Ectodermal cell (in vitro differentiated cells): ENCODE results near the gene PTK7.

ENCODE experiments used
- H3K27ac ChIP-seq: 2 replicates; pipeline ENCODE4 v1.7.0; 2013; ENCODE audit warnings: mild to moderate bottlenecking, low read depth, low read length; ENCODE audit not compliant: insufficient read depth, poor library complexity, severe bottlenecking
- H3K27me3 ChIP-seq: 2 replicates; pipeline ENCODE4 v1.7.0; 2013; ENCODE audit warnings: mild to moderate bottlenecking, low read length; ENCODE audit not compliant: insufficient read depth, control insufficient read depth, poor library complexity, severe bottlenecking
- H3K36me3 ChIP-seq: one replicate; pipeline ENCODE4 v1.7.0; 2013; ENCODE audit warnings: low read length; ENCODE audit not compliant: control insufficient read depth, insufficient read depth
- H3K4me1 ChIP-seq: one replicate; pipeline ENCODE4 v1.7.0; 2013; ENCODE audit warnings: low read length; ENCODE audit not compliant: control insufficient read depth, insufficient read depth
- H3K4me3 ChIP-seq: 2 replicates; pipeline ENCODE4 v1.7.0; 2013; ENCODE audit warnings: low read depth, low read length, control low read depth; ENCODE audit not compliant: insufficient read depth
- H3K9me3 ChIP-seq: 2 replicates; pipeline ENCODE4 v1.7.0; 2013; ENCODE audit warnings: mild to moderate bottlenecking, low read length, moderate library complexity; ENCODE audit not compliant: control insufficient read depth
- WGBS, 2 experiments: methylation state at CpG; one replicate each; pipeline ENCODE4 v1.1.7; 2013; ENCODE audit warnings: missing lambda C conversion rate in 2 of 2; 5-methylcytosine and 5-hydroxymethylcytosine counted together

PTK7 gene

GRCh38 chr6:43054206-43054943, 21.7 kb upstream of the PTK7 start:
- Histone ChIP-seq H3K27ac (no peak overlapping the region), H3K9me3 (no peaks in the 10 kb centered on the region), H3K4me3 (no peak overlapping the region), H3K4me1 (peaks cover 15% of the 10 kb centered on the region), H3K27me3 (no peaks in the 10 kb centered on the region), H3K36me3 (peaks cover 12% of the 10 kb centered on the region)
- WGBS, 2 experiments = 84 to 85% methylated on average over 17 of the region's 17 CpGs

GRCh38 chr6:43055966-43056365, 20.1 kb upstream of the PTK7 start:
- no peaks in the 10 kb centered on the region for H3K9me3 ChIP-seq
- no peak overlapping the region for H3K4me3 ChIP-seq
- no peaks in the 10 kb centered on the region for H3K27me3 ChIP-seq
- H3K4me1 ChIP-seq = peaks cover 19% of the 10 kb centered on the region
- no peaks in the 10 kb centered on the region for H3K36me3 ChIP-seq
- no peak overlapping the region for H3K27ac ChIP-seq
- WGBS, 2 experiments = 92 to 95% methylated on average over 8 of the region's 8 CpGs

GRCh38 chr6:43058531-43058930, 17.6 kb upstream of the PTK7 start:
- H3K27ac ChIP-seq = no peak overlapping the region

GRCh38 chr6:43059168-43060033, 16.7 kb upstream of the PTK7 start, which contains the start of the genes KLC4 and MRPL2:
KLC4 (plus strand) TSS chr6:43059631; CDS start chr6:43061336, 1,705 bp downstream.
MRPL2 (minus strand) TSS chr6:43059434; CDS start chr6:43059381, 53 bp downstream.
- Histone ChIP-seq H3K4me3 (peak within 1 kb of the TSS; percentile 98), H3K27me3 (no peaks in the 10 kb centered on the region), H3K36me3 (no peaks in the 10 kb centered on the region), H3K9me3 (no peaks in the 10 kb centered on the region), H3K27ac (peak within 1 kb of the TSS; percentile 18), H3K4me1 (peaks cover 10% of the 10 kb centered on the region)
- WGBS, 2 experiments = 0% methylated on average over 64 of the region's 64 CpGs

More at GRCh38 chr6:43058531-43058930, 17.6 kb upstream of the PTK7 start:
- H3K4me1 ChIP-seq = peaks cover 10% of the 10 kb centered on the region
- H3K4me3 ChIP-seq = peak overlapping the region; percentile 98
- 77 to 89% methylated on average over 1 of the region's 1 CpG for WGBS, 2 experiments
- H3K36me3 ChIP-seq = no peaks in the 10 kb centered on the region
- H3K27me3 ChIP-seq = no peaks in the 10 kb centered on the region
- H3K9me3 ChIP-seq = no peaks in the 10 kb centered on the region

GRCh38 chr6:43060034-43060754, 15.9 kb upstream of the PTK7 start:
- Histone ChIP-seq H3K27ac (peak overlapping the region; percentile 16), H3K27me3 (no peaks in the 10 kb centered on the region), H3K4me1 (peaks cover 10% of the 10 kb centered on the region), H3K4me3 (peak overlapping the region; percentile 98), H3K9me3 (no peaks in the 10 kb centered on the region), H3K36me3 (no peaks in the 10 kb centered on the region)
- 14 to 16% methylated on average over 15 of the region's 15 CpGs for WGBS, 2 experiments

GRCh38 chr6:43060755-43061633, 15.1 kb upstream of the PTK7 start:
- no peak overlapping the region for H3K4me3 ChIP-seq
- H3K9me3 ChIP-seq = no peaks in the 10 kb centered on the region
- no peak overlapping the region for H3K27ac ChIP-seq
- H3K4me1 ChIP-seq = peaks cover 10% of the 10 kb centered on the region
- H3K27me3 ChIP-seq = no peaks in the 10 kb centered on the region
- H3K36me3 ChIP-seq = no peaks in the 10 kb centered on the region
- WGBS, 2 experiments = 92% methylated on average over 12 of the region's 12 CpGs

- 82 to 85% methylated on average over 2 of the region's 2 CpGs for WGBS, 2 experiments
- Histone ChIP-seq H3K4me1 (peaks cover 10% of the 10 kb centered on the region), H3K4me3 (no peak overlapping the region), H3K9me3 (no peaks in the 10 kb centered on the region), H3K27me3 (no peaks in the 10 kb centered on the region), H3K27ac (no peak overlapping the region), H3K36me3 (no peaks in the 10 kb centered on the region)
Measured at GRCh38 chr6:43061861-43062260, 14.3 kb upstream of the PTK7 start.

- Histone ChIP-seq H3K27me3 (no peaks in the 10 kb centered on the region), H3K36me3 (no peaks in the 10 kb centered on the region), H3K4me3 (no peak overlapping the region), H3K27ac (no peak overlapping the region), H3K9me3 (no peaks in the 10 kb centered on the region), H3K4me1 (peaks cover 10% of the 10 kb centered on the region)
- WGBS, 2 experiments = 96% methylated on average over 12 of the region's 12 CpGs
Measured at GRCh38 chr6:43062818-43063217, 13.3 kb upstream of the PTK7 start.

- H3K36me3 ChIP-seq = peaks cover 6% of the 10 kb centered on the region
- no peaks in the 10 kb centered on the region for H3K9me3 ChIP-seq
- H3K4me1 ChIP-seq = peaks cover 9% of the 10 kb centered on the region
- no peaks in the 10 kb centered on the region for H3K27me3 ChIP-seq
- WGBS, 2 experiments = 57 to 68% methylated on average over 5 to 6 of the region's 6 CpGs
- no peak overlapping the region for H3K4me3 ChIP-seq
- no peak overlapping the region for H3K27ac ChIP-seq
Measured at GRCh38 chr6:43070028-43070632, 6.0 kb upstream of the PTK7 start.
